D341Med (cell line): ENCODE results near the gene MVB12A.

Experiments
- DNase-seq: peaks from one replicate; pipeline ENCODE4 v3.0.0; 2012; ENCODE audit warnings: low spot score

The MVB12A gene

GRCh38 chr19:17419621-17420474, at the start of gene MVB12A:
TSS of gene MVB12A (plus strand) at chr19:17420047. CDS start at chr19:17420136, 89 bp downstream.
- peak; percentile 98 for DNase-seq

GRCh38 chr19:17376935-17377600, 42.8 kb upstream of the MVB12A start, which contains the start of gene PLVAP:
TSS of gene PLVAP (minus strand) at chr19:17377342. CDS start at chr19:17377288, 54 bp downstream.
- DNase-seq = no peak

GRCh38 chr19:17378271-17378670, 41.6 kb upstream of the MVB12A start:
- no peak for DNase-seq

GRCh38 chr19:17379221-17379631, 40.6 kb upstream of the MVB12A start:
- DNase-seq = no peak

- DNase-seq = no peak
Measured at GRCh38 chr19:17380426-17381138, 39.3 kb upstream of the MVB12A start.

- DNase-seq = peak; percentile 88
Measured at GRCh38 chr19:17385878-17386611, 33.8 kb upstream of the MVB12A start.

- DNase-seq = no peak
Measured at GRCh38 chr19:17389288-17389687, 30.6 kb upstream of the MVB12A start.

GRCh38 chr19:17389957-17390664, 29.7 kb upstream of the MVB12A start:
- no peak for DNase-seq

GRCh38 chr19:17390665-17391370, 29.0 kb upstream of the MVB12A start:
- peak; percentile 98 for DNase-seq

GRCh38 chr19:17391371-17392151, 28.3 kb upstream of the MVB12A start:
- no peak for DNase-seq

- no peak for DNase-seq
Measured at GRCh38 chr19:17393002-17393401, 26.8 kb upstream of the MVB12A start.

- DNase-seq = no peak
Measured at GRCh38 chr19:17393914-17394313, 25.9 kb upstream of the MVB12A start, which contains the start of gene CCDC194. TSS of gene CCDC194 (minus strand) at chr19:17394196. CDS start at chr19:17394158, 38 bp downstream.

- peak; percentile 79 for DNase-seq
Measured at GRCh38 chr19:17394891-17395415, 24.9 kb upstream of the MVB12A start.

- DNase-seq = no peak
Measured at GRCh38 chr19:17398902-17399527, 20.8 kb upstream of the MVB12A start.

- no peak for DNase-seq
Measured at GRCh38 chr19:17401628-17402027, 18.2 kb upstream of the MVB12A start.

- DNase-seq = peak; percentile 89
Measured at GRCh38 chr19:17402982-17403855, 16.6 kb upstream of the MVB12A start.

- DNase-seq = no peak
Measured at GRCh38 chr19:17404015-17404414, 15.8 kb upstream of the MVB12A start.
